GM18508 (cell line): ENCODE results near the gene UBE2E1.

Source experiments
- ATAC-seq: cut with Tn5 transposase; IDR thresholded peaks from one replicate; pipeline ENCODE4 v1.9.1; 2021; ENCODE audit warnings: moderate number of reproducible peaks; ENCODE audit not compliant: insufficient read depth, unreplicated experiment

UBE2E1 gene

GRCh38 chr3:23805633-23806533 is at the start of gene UBE2E1:
UBE2E1 (plus strand) TSS chr3:23805955; CDS start chr3:23807270, 1,315 bp downstream.
- peak; percentile 52 for ATAC-seq

GRCh38 chr3:23756206-23756840 is 49.4 kb upstream of the UBE2E1 start:
- ATAC-seq: no peak

- ATAC-seq: no peak
Observed at GRCh38 chr3:23758253-23758838, 47.4 kb upstream of the UBE2E1 start.

GRCh38 chr3:23760325-23760724 is 45.4 kb upstream of the UBE2E1 start:
- no peak for ATAC-seq

GRCh38 chr3:23760871-23761373 is 44.8 kb upstream of the UBE2E1 start:
- peak; percentile 26 for ATAC-seq

- no peak for ATAC-seq
Observed at GRCh38 chr3:23761440-23761896, 44.3 kb upstream of the UBE2E1 start.

GRCh38 chr3:23762214-23762613 is 43.5 kb upstream of the UBE2E1 start:
- peak; percentile 88 for ATAC-seq

GRCh38 chr3:23762759-23763477 is 42.8 kb upstream of the UBE2E1 start:
- no peak for ATAC-seq

- ATAC-seq: no peak
Observed at GRCh38 chr3:23764407-23764806, 41.3 kb upstream of the UBE2E1 start.

GRCh38 chr3:23767546-23767945 is 38.2 kb upstream of the UBE2E1 start:
- no peak for ATAC-seq

GRCh38 chr3:23775254-23775909 is 30.4 kb upstream of the UBE2E1 start:
- no peak for ATAC-seq

- ATAC-seq: no peak
Observed at GRCh38 chr3:23776352-23776891, 29.3 kb upstream of the UBE2E1 start.

GRCh38 chr3:23778446-23778845 is 27.3 kb upstream of the UBE2E1 start:
- no peak for ATAC-seq

- ATAC-seq: no peak
Observed at GRCh38 chr3:23779841-23780240, 25.9 kb upstream of the UBE2E1 start.

GRCh38 chr3:23781051-23781450 is 24.7 kb upstream of the UBE2E1 start:
- no peak for ATAC-seq

GRCh38 chr3:23781871-23782270 is 23.9 kb upstream of the UBE2E1 start:
- no peak for ATAC-seq

- no peak for ATAC-seq
Observed at GRCh38 chr3:23785097-23785645, 20.6 kb upstream of the UBE2E1 start.

- no peak for ATAC-seq
Observed at GRCh38 chr3:23785882-23786281, 19.9 kb upstream of the UBE2E1 start.

GRCh38 chr3:23791678-23792077 is 14.1 kb upstream of the UBE2E1 start:
- no peak for ATAC-seq
